Endothelial cell of umbilical vein (primary cell): ENCODE measurements around the gene FBLN2. TPM values are rescaled to one million over a fixed set of nuclear protein-coding genes. Genes with fewer than 3 reads are reported as not detected.

ENCODE experiments used
- BruUV-seq: library from RNA; stranded (reverse); fragments of 400-500 nt; replicated peaks from 2 replicates; lab custom pipeline; 2021; lab: Mats Ljungman, UMichigan
- CTCF ChIA-PET: fragments of 300-600, 350-600 bp; sonication (Branson Sonifier 250); formaldehyde crosslinking; loops from one replicate; lab custom pipeline; 2021; ENCODE audit warnings: antibody characterized with exemption, inconsistent platforms; lab: Charles Lee
- POLR2A ChIA-PET: fragments of 300-600, 350-600 bp; sonication (Branson Sonifier 250); formaldehyde crosslinking; loops from one replicate; lab custom pipeline; 2021; ENCODE audit warnings: antibody characterized with exemption, inconsistent platforms; lab: Charles Lee
- DNase-seq: peaks from one replicate; pipeline ENCODE4 v3.0.0-alpha.2; 2011; ENCODE audit warnings: low read depth, low spot score
- FAIRE-seq: peaks from 2 replicates; lab custom pipeline; 2011; peaks lifted over from hg19 to GRCh38; lab: Jason Lieb, UNC
- H2AFZ ChIP-seq: 2 replicates; pipeline ENCODE4 v1.6.0; 2012; ENCODE audit warnings: low read depth, low read length, control low read depth, inconsistent platforms
- H3K27ac ChIP-seq: 2 replicates; pipeline ENCODE4 v1.5.1; 2011; ENCODE audit warnings: low read depth, mild to moderate bottlenecking, control low read depth, low read length, moderate library complexity; ENCODE audit not compliant: insufficient read depth
- H3K27me3 ChIP-seq, 2 experiments: 2 replicates each; pipeline versions ENCODE4 v1.6.0 to v1.6.1; 2011; ENCODE audit warnings: low read length in 2 of 2, mixed read lengths in 1 of 2; ENCODE audit not compliant: control insufficient read depth in 2 of 2, insufficient read depth in 2 of 2
- H3K36me3 ChIP-seq, 2 experiments: 2 replicates in 1 of 2; 3 replicates in 1 of 2; pipeline ENCODE4 v1.5.1; 2011; ENCODE audit warnings: low read length in 2 of 2, mild to moderate bottlenecking in 1 of 2, moderate library complexity in 1 of 2; ENCODE audit not compliant: control insufficient read depth in 2 of 2, insufficient read depth in 2 of 2; ENCODE audit errors: extremely low read depth in 1 of 2
- H3K4me1 ChIP-seq: 3 replicates; pipeline ENCODE4 v1.5.1; 2011; ENCODE audit warnings: mild to moderate bottlenecking, low read length; ENCODE audit not compliant: control insufficient read depth, insufficient read depth; ENCODE audit errors: extremely low read depth
- H3K4me2 ChIP-seq: 2 replicates; pipeline ENCODE4 v1.6.1; 2011; ENCODE audit warnings: low read length, control low read depth, mixed read lengths; ENCODE audit not compliant: insufficient read depth
- H3K4me3 ChIP-seq, 3 experiments: fragments of 200-600 bp in 1 of 3; sonication (generic), shearing (Covaris generic) in 1 of 3; replicated peaks in 1 of 3; 2 replicates each; pipeline ENCODE4 v1.5.1; 2011 to 2016; ENCODE audit warnings: control low read depth in 3 of 3, low read length in 3 of 3, mild to moderate bottlenecking in 2 of 3, inconsistent platforms in 1 of 3, low read depth in 1 of 3, moderate library complexity in 1 of 3; ENCODE audit not compliant: insufficient read depth in 1 of 3
- H3K79me2 ChIP-seq: 2 replicates; pipeline ENCODE4 v1.6.0; 2012; ENCODE audit warnings: low read length, inconsistent platforms; ENCODE audit not compliant: control insufficient read depth, insufficient read depth
- H3K9ac ChIP-seq: replicated peaks from 2 replicates; pipeline ENCODE3; 2011; ENCODE audit warnings: low read length, control low read depth; ENCODE audit not compliant: insufficient read depth; ENCODE audit errors: extremely low read depth
- H3K9me1 ChIP-seq: replicated peaks from 3 replicates; pipeline ENCODE4 v1.6.0; 2011; ENCODE audit warnings: mild to moderate bottlenecking, low read length; ENCODE audit not compliant: control insufficient read depth, insufficient read depth; ENCODE audit errors: extremely low read depth
- H3K9me3 ChIP-seq: replicated peaks from 2 replicates; pipeline ENCODE4 v1.5.1; 2012; ENCODE audit warnings: low read length, inconsistent platforms; ENCODE audit not compliant: control insufficient read depth, insufficient read depth
- H4K20me1 ChIP-seq: replicated peaks from 2 replicates; pipeline ENCODE3; 2011; ENCODE audit warnings: mild to moderate bottlenecking, low read length; ENCODE audit not compliant: control insufficient read depth, insufficient read depth; ENCODE audit errors: extremely low read depth
- FOS ChIP-seq: IDR thresholded peaks from 2 replicates; pipeline ENCODE4 v1.6.1; 2011; ENCODE audit warnings: mild to moderate bottlenecking, low read length, moderate library complexity, borderline replicate concordance; ENCODE audit not compliant: insufficient read depth
- GATA2 ChIP-seq: IDR thresholded peaks from 2 replicates; pipeline ENCODE4 v1.7.0; 2011; ENCODE audit warnings: low read depth, mild to moderate bottlenecking, moderate library complexity, mixed read lengths, low read length; ENCODE audit not compliant: insufficient read length, insufficient read depth
- JUN ChIP-seq: IDR thresholded peaks from 2 replicates; pipeline ENCODE4 v1.6.1; 2011; ENCODE audit warnings: borderline replicate concordance, low read depth; ENCODE audit not compliant: insufficient read length, insufficient read depth
- MYC ChIP-seq: IDR thresholded peaks from one replicate; pipeline ENCODE4 v1.6.1; 2011; ENCODE audit warnings: mild to moderate bottlenecking, low read depth, low read length
- POLR2A ChIP-seq: IDR thresholded peaks from 2 replicates; pipeline ENCODE4 v1.6.1; 2012; ENCODE audit warnings: low read depth, mild to moderate bottlenecking, control low read depth, low read length
- POLR2AphosphoS5 ChIP-seq: IDR thresholded peaks from 2 replicates; pipeline ENCODE4 v1.6.1; 2012; ENCODE audit warnings: low read depth, mild to moderate bottlenecking, control low read depth, low read length, moderate library complexity; ENCODE audit not compliant: insufficient read depth
- dilution Hi-C: fragments of 300-500 bp; cut with MboI; formaldehyde crosslinking; loops from one replicate; pipeline ENCODE4 v1.15.0; 2019; ENCODE audit warnings: low sequenced_read_pairs; ENCODE audit not compliant: extremely low pct_ligation_motif_present
- intact Hi-C: fragments of 100-400 bp; cut with micrococcal nuclease; formaldehyde crosslinking; loops from one replicate; pipeline ENCODE4 v1.10.0; 2022
- polyA plus RNA-seq, 4 experiments: library from polyadenylated mRNA; depleted of rRNA in 3 of 4; stranded (reverse) in 3 of 4; unstranded in 1 of 4; fragments of >200 nt; gene quantifications; 2 replicates each; pipeline versions ENCODE4 v1.2.1 to v1.2.3, GENCODE V29; 2011 to 2012; ENCODE audit warnings: missing spikeins in 1 of 4
- total RNA-seq: library from RNA; stranded (reverse); gene quantifications from 2 replicates; pipeline ENCODE4 v1.2.3, GENCODE V29; 2021
- TF ChIP-seq, protein P1 (sequence below): IDR thresholded peaks from 2 replicates; pipeline ENCODE4 v1.6.1; 2011; ENCODE audit not compliant: insufficient read depth, insufficient read length

Gene FBLN2
- total and polyA plus RNA-seq, 2 donors (not counting 3 experiments of a cell fraction or from before 2014, with no cell fraction given) = 1.4 to 1.9 TPM

DNA sequence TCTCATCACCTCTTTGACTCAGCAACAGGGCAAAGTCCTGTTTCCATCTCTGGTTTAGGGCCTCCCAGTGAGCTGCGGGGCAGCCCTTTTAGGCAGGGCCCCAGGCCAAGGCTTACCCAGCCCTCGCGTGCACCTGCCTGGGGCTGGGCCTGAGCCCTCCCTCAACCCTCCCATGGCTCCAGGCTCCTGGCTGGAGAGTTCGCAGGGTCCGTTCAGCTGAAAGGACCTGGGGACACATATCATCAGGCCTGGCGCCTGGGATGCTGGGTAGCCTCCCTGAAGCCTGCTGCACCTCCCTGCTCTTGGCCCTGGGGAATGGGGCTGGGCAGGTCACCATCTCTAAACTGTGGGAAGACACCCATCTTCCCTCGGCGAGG lies 39.1 kb upstream of the FBLN2 start:
- no peak for DNase-seq
- no peaks in the 10 kb centered on the region for H3K4me1 ChIP-seq
- no peak overlapping the region for H3K4me2 ChIP-seq
- H3K4me3 ChIP-seq = no peak overlapping the region
- no TSS peak for BruUV-seq
- ChIA-PET CTCF (interaction anchor here (1.2 kb wide), 1 partner anchor 12 kb away, joined by 3 read pairs; no protein-coding TSS in a partner anchor), POLR2A (no interaction called here)
- H4K20me1 ChIP-seq = no peaks in the 10 kb centered on the region
- H3K36me3 ChIP-seq = no peaks in the 10 kb centered on the region
- no peaks in the 10 kb centered on the region for H3K9me3 ChIP-seq
- TF ChIP-seq GATA2 (no peak), POLR2A (no peak), MYC (no peak)
- H3K27me3 ChIP-seq = no peaks in the 10 kb centered on the region
- FAIRE-seq = no peak
- no peaks in the 10 kb centered on the region for H3K79me2 ChIP-seq
- H3K27ac ChIP-seq = no peak overlapping the region
- no peak overlapping the region for H2AFZ ChIP-seq
- H3K9me1 ChIP-seq = no peaks in the 10 kb centered on the region
- H3K9ac ChIP-seq = no peak overlapping the region
- intact Hi-C loops = no loop called here
- dilution Hi-C loops = no loop called here

DNA sequence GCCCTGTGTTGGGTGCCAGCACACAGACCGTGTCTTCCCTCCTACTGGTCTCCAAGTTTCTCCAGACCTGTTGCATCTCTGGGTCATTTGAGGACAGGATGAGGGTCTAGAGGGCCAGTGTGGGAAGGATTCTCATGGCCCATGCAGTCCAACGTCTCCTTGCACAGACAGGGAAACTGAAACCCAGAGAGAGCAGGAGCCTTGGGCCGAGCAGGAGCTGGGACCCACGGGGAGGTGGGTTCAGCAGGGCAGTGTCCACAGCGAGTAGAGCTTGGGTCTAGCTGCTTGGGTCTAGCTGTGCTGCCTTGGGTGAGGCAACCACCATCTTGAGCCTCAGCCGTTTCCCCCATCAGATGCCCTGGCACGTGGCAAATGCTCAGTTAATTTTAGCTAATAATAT lies 36.5 kb upstream of the FBLN2 start:
- no peak for FAIRE-seq
- Histone ChIP-seq H3K9me1 (no peaks in the 10 kb centered on the region), H3K36me3 (no peaks in the 10 kb centered on the region), H3K27ac (no peak overlapping the region), H3K4me3 (no peak overlapping the region), H4K20me1 (no peaks in the 10 kb centered on the region), H3K4me2 (no peak overlapping the region), H3K9ac (no peak overlapping the region), H3K4me1 (no peaks in the 10 kb centered on the region), H3K79me2 (no peaks in the 10 kb centered on the region), H3K9me3 (no peaks in the 10 kb centered on the region), H3K27me3 (no peaks in the 10 kb centered on the region), H2AFZ (no peak overlapping the region)
- TF ChIP-seq POLR2A (no peak), GATA2 (no peak), JUN (no peak), POLR2AphosphoS5 (no peak), FOS (no peak), MYC (no peak)
- TF ChIP-seq, protein P1, sequence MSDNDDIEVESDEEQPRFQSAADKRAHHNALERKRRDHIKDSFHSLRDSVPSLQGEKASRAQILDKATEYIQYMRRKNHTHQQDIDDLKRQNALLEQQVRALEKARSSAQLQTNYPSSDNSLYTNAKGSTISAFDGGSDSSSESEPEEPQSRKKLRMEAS = no peak
- dilution Hi-C loops = no loop called here
- no TSS peak for BruUV-seq
- no peak for DNase-seq
- ChIA-PET POLR2A (no interaction called here), CTCF (interaction anchor here (2.2 kb wide), 1 partner anchor 136 kb away, joined by 9 read pairs; no protein-coding TSS in a partner anchor)
- intact Hi-C loops = no loop called here
